Naive thymus-derived CD8-positive, alpha-beta T cell (primary cell): Measurements from ENCODE around the gene PLBD2. TPM values are rescaled to one million over a fixed set of nuclear protein-coding genes. Genes with fewer than 3 reads are reported as not detected.

Experiments used
- ATAC-seq, 2 donors: fragments of 150-1000 bp; cut with Tn5 transposase in 1 of 2; sonication (Bioruptor Pico), chemical (Tn5 transposase) in 1 of 2; 1 replicate in 1 of 2; 2 replicates in 1 of 2; pipeline ENCODE4 v1.10.0; 2021; ENCODE audit warnings: mild to moderate bottlenecking in 2 of 2, moderate library complexity in 2 of 2
- POLR2A ChIA-PET: fragments of 350-600 bp; sonication (Branson Sonifier 250); formaldehyde crosslinking; loops from one replicate; lab custom pipeline; 2021; ENCODE audit warnings: antibody characterized with exemption; lab: Charles Lee
- DNase-seq, 10 donors: peaks; one replicate each; pipeline versions ENCODE4 v3.0.0 to v3.0.0-alpha.2; 2020 to 2022
- H3K27ac Mint-ChIP-seq, 10 donors: one replicate each; pipeline ENCODE4 v1.8.0; 2020 to 2022; ENCODE audit warnings: mild to moderate bottlenecking in 10 of 10, mixed read lengths in 10 of 10, moderate library complexity in 4 of 10, inconsistent platforms in 1 of 10
- H3K27me3 Mint-ChIP-seq, 5 donors: one replicate each; pipeline ENCODE4 v1.8.0; 2021 to 2022; ENCODE audit warnings: mixed read lengths in 5 of 5
- H3K36me3 Mint-ChIP-seq, 3 donors: one replicate each; pipeline ENCODE4 v1.8.0; 2020 to 2022; ENCODE audit warnings: mixed read lengths in 3 of 3, mild to moderate bottlenecking in 2 of 3, inconsistent platforms in 1 of 3
- H3K4me1 Mint-ChIP-seq, 4 donors: one replicate each; pipeline ENCODE4 v1.8.0; 2021 to 2022; ENCODE audit warnings: mixed read lengths in 4 of 4
- H3K4me3 Mint-ChIP-seq, 10 donors: one replicate each; pipeline ENCODE4 v1.8.0; 2020 to 2022; ENCODE audit warnings: mild to moderate bottlenecking in 10 of 10, mixed read lengths in 10 of 10, moderate library complexity in 6 of 10, inconsistent platforms in 1 of 10
- H3K9me3 Mint-ChIP-seq, 9 donors: one replicate each; pipeline ENCODE4 v1.8.0; 2020 to 2022; ENCODE audit warnings: mixed read lengths in 9 of 9, mild to moderate bottlenecking in 3 of 9, inconsistent platforms in 1 of 9, moderate library complexity in 1 of 9
- polyA plus RNA-seq, 3 donors: library from polyadenylated mRNA; unstranded; fragments of 300-500 nt; fragmentation: Illumina TruSeq; gene quantifications; one replicate each; pipeline ENCODE4 v1.2.3, GENCODE V29; 2021
- total RNA-seq, 8 experiments: library from RNA in 2 of 8; stranded (reverse) in 2 of 8; gene quantifications; one replicate each; pipeline ENCODE4 v1.2.3 and lab custom pipeline; 2021 to 2026

PLBD2 gene
- total and polyA plus RNA-seq, 5 experiments from 2014 or later, result 5.1 to 13.1 (median 9.4) TPM

DNA sequence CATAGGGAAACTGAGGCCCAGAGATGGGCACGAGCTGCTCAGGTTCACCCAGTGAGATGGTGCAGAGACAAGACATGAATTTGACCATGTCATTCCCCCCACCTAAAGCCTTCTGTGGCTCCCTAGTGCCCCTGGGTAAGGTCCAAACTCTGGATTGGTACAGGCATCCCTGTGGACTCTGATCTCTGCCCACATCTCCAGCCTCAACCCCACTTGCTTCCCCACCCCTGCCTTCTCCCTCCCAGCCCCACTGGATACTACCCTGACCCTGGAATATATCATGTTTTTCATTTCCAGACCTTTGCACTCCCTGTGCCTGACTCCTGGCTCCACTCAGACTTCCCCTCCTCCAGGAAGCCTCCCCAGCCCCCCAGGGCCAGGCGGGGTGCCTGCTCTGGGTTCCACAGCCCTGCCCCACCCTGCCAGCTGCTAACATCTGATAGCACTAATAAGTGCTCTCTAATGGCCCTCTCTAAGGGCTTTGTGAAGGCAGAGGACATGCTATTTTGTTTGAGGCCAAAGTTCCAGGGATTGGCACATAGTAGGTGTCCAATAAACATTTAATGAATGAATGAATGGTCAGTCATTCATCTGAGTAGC, 62.7 kb downstream of the PLBD2 start:
- POLR2A ChIA-PET, result no interaction called here
- Mint-ChIP-seq H3K27ac (peak overlapping the region in 1 of 10 donors; percentile 81), H3K4me1 (peaks cover 4 to 15% (median 7%) of the 10 kb centered on the region in 4 donors), H3K4me3 (no peak overlapping the region), H3K36me3 (no peaks in the 10 kb centered on the region), H3K27me3 (peaks cover 0 to 21% (median 5%) of the 10 kb centered on the region in 5 donors), H3K9me3 (no peaks in the 10 kb centered on the region)
- ATAC-seq (no peak), DNase-seq (no peak)

DNA sequence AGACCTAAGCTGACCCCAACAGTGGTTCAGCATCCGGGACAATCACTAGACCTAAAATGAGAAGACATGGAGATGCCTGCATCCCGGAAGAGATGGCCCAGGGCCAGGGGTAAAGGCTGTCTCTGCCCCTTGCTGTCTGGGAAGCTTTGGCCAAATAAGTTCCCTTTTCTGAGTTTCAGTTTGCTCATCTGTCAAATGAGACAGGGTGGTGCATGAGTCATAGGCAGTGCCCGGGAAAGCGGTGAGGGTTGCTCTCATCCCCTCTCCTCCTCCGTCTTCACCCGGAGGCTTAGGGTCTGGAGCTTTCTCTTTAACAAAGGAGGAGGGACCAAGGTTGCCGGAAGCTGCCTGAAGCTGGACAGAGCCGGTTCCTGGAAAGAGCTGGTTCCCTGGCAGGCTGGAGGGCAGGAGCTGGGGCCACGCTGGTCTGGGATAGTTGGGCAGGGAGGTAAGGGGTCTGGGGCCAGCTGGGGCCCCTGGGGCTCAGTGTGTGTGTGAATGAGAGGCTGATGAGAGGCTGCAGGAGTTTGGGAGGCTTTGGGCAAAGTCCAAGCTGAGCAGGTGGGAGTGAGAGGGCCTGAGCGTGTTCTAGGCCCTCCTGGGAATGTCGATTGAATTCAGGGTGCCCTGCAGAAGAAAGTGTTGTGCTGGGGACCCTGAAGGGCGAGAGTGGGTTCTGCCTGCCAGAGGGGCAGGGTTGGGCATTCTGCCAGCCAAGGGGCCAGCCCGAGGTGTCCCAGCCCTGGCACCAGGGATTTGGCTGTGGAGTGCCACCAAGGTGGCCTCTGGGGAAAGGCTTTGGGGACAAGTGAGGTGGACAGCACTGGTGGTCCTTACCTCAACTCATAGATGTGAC, 63.9 kb downstream of the PLBD2 start, which contains the start of gene SDSL:
Gene SDSL, plus strand, starts transcription at position 351 of the 856 bp plus-strand sequence. CDS start 5,603 bp downstream, outside the sequence.
- ATAC-seq, result peak in 1 of 2 donors; percentile 39
- H3K4me3 Mint-ChIP-seq, result peak within 1 kb of the TSS in 3 of 10 donors; percentile 70 to 94 (median 80)

DNA sequence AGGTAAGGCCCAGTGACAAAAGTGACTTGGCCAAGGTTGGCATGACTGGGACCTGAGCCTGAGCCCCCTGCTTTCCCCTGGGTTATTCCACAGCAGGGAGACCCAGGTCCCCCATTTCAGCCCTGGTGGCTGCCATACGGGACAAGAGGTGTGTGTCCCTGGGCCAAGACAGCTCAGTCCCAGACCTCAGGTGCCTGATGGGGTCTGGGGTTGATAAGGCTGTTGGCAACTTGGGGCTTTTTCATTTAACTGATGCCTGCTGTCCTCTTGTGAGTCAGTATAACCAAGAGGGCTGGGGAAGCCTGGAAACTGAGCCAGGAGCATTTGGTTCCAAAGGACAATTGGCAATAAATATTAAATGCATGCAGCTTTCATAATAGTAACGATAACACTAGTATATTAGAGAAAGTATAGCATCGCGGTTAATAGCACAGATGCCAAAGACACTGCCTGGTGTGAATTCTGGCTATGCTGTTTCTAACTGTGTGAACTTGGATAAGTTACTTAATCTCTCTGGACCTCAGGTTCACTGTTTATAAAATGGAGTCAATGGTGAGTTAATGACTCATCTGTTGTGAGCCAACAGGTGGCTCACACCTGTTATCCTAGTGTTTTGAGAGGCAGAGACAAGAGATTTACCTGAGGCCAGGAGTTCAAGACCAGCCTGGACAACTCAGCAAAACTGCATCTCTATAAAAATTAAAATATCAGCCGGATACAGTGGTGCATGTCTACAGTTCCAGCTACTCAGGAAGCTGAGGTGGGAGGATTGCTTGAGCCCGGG, 64.7 kb downstream of the PLBD2 start:
- ATAC-seq (no peak), DNase-seq (no peak)
- Mint-ChIP-seq H3K4me1 (peaks cover 4 to 10% (median 7%) of the 10 kb centered on the region in 4 donors), H3K27me3 (peaks cover 0 to 17% (median 3%) of the 10 kb centered on the region in 5 donors), H3K4me3 (peak overlapping the region in 2 of 10 donors; percentile 39 to 80), H3K27ac (peak overlapping the region in 1 of 10 donors; percentile 81), H3K36me3 (no peaks in the 10 kb centered on the region), H3K9me3 (no peaks in the 10 kb centered on the region)
- POLR2A ChIA-PET, result no interaction called here

More for the DNA sequence above, 63.9 kb downstream of the PLBD2 start, which contains the start of gene SDSL:
- no peaks in the 10 kb centered on the region for H3K36me3 Mint-ChIP-seq
- peak in 2 of 10 donors; percentile 7 to 15 for DNase-seq
- H3K27me3 Mint-ChIP-seq, result peaks cover 0 to 21% (median 5%) of the 10 kb centered on the region in 5 donors
- POLR2A ChIA-PET, result no interaction called here
- H3K4me1 Mint-ChIP-seq, result peaks cover 4 to 10% (median 7%) of the 10 kb centered on the region in 4 donors
- H3K27ac Mint-ChIP-seq, result peak within 1 kb of the TSS in 2 of 10 donors; percentile 81 to 92
- no peaks in the 10 kb centered on the region for H3K9me3 Mint-ChIP-seq

DNA sequence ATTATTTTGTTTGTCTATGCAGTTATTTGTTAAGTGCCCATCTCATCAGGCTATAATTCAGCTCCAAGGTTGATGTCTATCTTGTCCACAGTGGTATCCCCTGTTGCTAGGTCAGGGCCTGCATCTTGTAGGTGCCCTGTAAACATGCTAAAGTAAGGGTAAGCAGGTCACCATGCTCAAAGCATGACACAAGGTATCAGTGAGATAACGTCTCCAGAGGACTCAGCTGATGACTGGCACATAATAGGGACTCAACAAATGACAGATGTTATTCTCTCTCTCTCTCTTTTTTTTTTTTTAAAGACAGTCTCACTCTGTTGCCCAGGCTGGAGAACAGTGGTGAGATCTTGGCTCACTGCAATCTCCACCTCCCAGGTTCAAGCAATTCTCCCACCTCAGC, 66.1 kb downstream of the PLBD2 start:
- peaks cover 4 to 10% (median 7%) of the 10 kb centered on the region in 4 donors for H3K4me1 Mint-ChIP-seq
- peak overlapping the region in 1 of 10 donors; percentile 34 for H3K27ac Mint-ChIP-seq
- no peaks in the 10 kb centered on the region for H3K9me3 Mint-ChIP-seq
- H3K4me3 Mint-ChIP-seq, result no peak overlapping the region
- no peak for ATAC-seq
- POLR2A ChIA-PET, result no interaction called here
- no peak for DNase-seq
- H3K27me3 Mint-ChIP-seq, result peaks cover 0 to 15% (median 1%) of the 10 kb centered on the region in 5 donors
- no peaks in the 10 kb centered on the region for H3K36me3 Mint-ChIP-seq

DNA sequence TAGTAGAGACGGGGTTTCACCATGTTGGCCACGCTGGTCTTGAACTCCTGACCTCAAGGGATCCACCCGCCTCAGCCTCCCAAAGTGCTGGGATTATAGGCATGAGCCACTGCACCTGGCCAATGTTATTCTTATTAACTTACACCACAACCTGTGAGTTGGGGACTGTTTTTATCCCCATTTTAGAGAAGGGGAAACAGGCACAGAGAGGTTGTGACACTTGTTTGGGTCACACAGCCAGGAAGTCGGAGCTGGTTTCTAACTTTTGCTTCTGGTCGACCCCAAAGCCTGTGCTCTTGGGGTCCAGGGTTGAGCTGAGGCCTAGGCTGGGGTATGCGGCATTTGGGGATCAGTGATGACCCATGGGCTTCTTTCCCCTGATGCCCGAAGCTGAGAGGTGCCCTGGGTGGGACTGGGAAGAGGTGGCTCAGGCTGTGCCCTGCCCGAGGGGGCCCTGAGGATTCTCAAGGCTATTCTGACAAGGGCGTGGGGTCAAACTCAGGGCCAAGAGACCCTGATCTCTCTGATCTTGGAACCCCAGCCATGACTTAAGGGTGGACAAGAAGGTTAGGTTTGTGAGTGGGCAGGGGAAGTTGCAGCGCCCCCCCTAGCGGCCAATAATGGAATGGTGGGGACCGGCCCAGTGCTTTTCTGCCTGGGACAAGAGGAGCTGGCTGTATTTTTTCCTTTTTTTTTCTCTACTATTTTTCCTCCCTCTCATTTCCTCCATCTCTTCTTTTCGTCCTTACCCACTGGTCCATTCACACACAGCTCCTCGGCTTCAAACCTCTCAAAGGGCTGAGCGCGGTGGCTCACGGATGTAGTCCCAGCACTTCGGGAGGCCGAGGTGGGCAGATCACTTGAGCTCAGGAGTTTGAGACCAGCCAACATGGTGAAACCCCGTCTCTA, 66.8 kb downstream of the PLBD2 start:
- no peaks in the 10 kb centered on the region for H3K36me3 Mint-ChIP-seq
- H3K4me3 Mint-ChIP-seq, result peak overlapping the region in 1 of 10 donors; percentile 9
- POLR2A ChIA-PET, result no interaction called here
- H3K9me3 Mint-ChIP-seq, result no peaks in the 10 kb centered on the region
- peaks cover 4 to 10% (median 7%) of the 10 kb centered on the region in 4 donors for H3K4me1 Mint-ChIP-seq
- peaks cover 3 to 19% (median 4%) of the 10 kb centered on the region in 5 donors for H3K27me3 Mint-ChIP-seq
- DNase-seq (peak in 8 of 10 donors; percentile 13 to 52 (median 36)), ATAC-seq (no peak)
- peak overlapping the region in 2 of 10 donors; percentile 34 to 49 for H3K27ac Mint-ChIP-seq

DNA sequence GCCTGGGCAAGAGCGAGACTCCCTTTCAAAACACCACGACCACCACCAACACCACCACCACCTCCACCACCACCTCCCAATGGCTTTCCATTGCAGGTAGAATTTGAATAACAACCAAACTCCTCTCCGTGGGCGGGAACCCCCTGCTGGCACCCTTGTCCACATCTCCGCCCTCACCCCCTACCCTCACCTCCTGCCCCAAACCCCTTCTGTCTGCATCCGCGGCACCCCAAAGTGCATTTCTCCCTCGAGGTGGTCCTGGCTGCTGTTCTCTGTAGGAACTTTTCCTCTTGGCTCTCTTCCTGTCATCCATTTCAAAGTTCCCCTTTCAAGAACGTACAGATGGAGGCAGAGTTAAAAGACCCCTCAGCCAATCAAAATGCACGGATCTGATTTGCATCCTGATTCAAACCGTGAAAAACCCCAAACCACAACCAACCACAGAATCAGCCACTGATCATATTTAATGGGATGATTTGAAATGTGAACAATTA, 67.6 kb downstream of the PLBD2 start:
- Mint-ChIP-seq H3K27me3 (peaks cover 5 to 22% (median 11%) of the 10 kb centered on the region in 5 donors), H3K9me3 (no peaks in the 10 kb centered on the region), H3K36me3 (no peaks in the 10 kb centered on the region), H3K4me3 (no peak overlapping the region), H3K27ac (peak overlapping the region in 1 of 10 donors; percentile 29), H3K4me1 (peaks cover 4 to 11% (median 8%) of the 10 kb centered on the region in 4 donors)
- DNase-seq (no peak), ATAC-seq (no peak)
- POLR2A ChIA-PET, result no interaction called here

DNA sequence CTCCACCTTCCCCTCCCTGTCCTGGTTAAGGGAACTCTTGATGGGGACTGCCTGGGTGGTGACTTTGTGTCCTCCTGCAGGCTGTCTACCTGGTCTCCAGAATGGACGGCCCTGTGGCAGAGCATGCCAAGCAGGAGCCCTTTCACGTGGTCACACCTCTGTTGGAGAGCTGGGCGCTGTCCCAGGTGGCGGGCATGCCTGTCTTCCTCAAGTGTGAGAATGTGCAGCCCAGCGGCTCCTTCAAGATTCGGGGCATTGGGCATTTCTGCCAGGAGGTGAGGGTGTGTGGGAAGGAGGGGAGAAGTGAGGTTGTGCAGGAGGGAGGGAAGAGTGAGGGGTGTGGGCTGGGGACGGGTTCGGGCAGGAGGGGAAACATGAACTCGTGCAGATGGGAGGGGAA, 69.5 kb downstream of the PLBD2 start:
- no peaks in the 10 kb centered on the region for H3K36me3 Mint-ChIP-seq

DNA sequence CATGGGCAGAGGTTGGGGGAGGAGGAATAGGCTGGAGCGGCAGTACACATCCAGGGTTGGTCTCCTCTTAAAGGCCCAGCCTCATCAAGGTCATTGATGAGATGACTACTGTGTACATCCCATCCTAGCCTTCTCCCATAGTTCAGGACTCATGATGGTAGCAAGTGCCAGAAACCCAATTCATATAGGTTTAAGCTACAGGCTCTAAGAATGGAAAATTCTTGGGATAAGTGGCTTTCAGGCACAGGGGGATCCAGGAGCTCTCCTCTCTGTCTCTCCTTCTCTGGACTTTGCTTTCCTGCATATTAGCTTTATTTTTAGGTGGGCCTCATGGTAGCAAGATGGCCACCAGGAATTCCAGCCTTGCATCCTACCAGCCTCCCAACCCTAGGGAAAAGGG, 70.1 kb downstream of the PLBD2 start:
- no peak overlapping the region for H3K27ac Mint-ChIP-seq
- H3K4me3 Mint-ChIP-seq, result no peak overlapping the region
- ATAC-seq (no peak), DNase-seq (no peak)
- H3K4me1 Mint-ChIP-seq, result peaks cover 0 to 7% (median 0%) of the 10 kb centered on the region in 4 donors
- no peaks in the 10 kb centered on the region for H3K9me3 Mint-ChIP-seq
- no peaks in the 10 kb centered on the region for H3K36me3 Mint-ChIP-seq
- H3K27me3 Mint-ChIP-seq, result peaks cover 7 to 25% (median 22%) of the 10 kb centered on the region in 5 donors
- POLR2A ChIA-PET, result no interaction called here

More for the DNA sequence above, 69.5 kb downstream of the PLBD2 start:
- peaks cover 0 to 7% (median 0%) of the 10 kb centered on the region in 4 donors for H3K4me1 Mint-ChIP-seq
- POLR2A ChIA-PET, result no interaction called here
- DNase-seq (no peak), ATAC-seq (no peak)
- no peak overlapping the region for H3K4me3 Mint-ChIP-seq
- peaks cover 7 to 23% (median 18%) of the 10 kb centered on the region in 5 donors for H3K27me3 Mint-ChIP-seq
- no peaks in the 10 kb centered on the region for H3K9me3 Mint-ChIP-seq
- H3K27ac Mint-ChIP-seq, result no peak overlapping the region

DNA sequence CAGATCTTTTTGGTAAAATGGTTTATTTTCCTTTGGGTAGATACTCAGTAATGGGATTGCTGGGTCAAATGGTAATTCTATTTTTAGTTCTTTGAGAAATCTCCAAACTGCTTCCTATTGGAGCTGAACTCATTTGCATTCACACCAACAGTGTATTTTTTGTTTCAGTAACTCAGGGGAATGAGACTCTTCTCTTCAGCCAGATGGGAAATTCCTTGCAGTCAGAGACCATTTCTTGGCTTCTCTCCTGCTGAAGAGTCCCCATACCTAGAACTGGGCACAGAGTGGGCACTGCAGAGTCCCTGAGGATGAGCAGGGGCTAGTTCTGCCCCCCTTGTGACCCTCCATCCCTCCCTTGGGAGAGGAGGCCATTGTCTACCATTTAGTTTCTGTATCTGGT, 74.6 kb downstream of the PLBD2 start:
- Mint-ChIP-seq H3K9me3 (no peaks in the 10 kb centered on the region), H3K4me1 (peaks cover 0 to 5% (median 0%) of the 10 kb centered on the region in 4 donors), H3K36me3 (no peaks in the 10 kb centered on the region), H3K4me3 (no peak overlapping the region), H3K27ac (no peak overlapping the region), H3K27me3 (peaks cover 7 to 25% (median 16%) of the 10 kb centered on the region in 5 donors)
- POLR2A ChIA-PET, result no interaction called here
- no peak for DNase-seq
- ATAC-seq, result no peak

DNA sequence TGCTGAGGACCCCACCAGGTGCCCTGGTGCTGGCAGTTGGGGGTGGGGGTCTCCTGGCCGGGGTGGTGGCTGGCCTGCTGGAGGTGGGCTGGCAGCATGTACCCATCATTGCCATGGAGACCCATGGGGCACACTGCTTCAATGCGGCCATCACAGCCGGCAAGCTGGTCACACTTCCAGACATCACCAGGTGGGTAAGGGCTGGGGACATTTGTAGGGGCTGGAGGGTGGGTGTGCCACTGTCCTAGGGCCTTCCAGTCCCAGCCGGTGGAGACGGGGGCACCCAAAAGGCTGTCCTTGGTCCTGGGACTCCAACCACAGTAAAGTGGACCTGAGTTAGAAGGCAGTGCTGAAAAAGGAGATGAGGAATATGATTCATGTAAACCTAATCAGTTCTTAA, 77.0 kb downstream of the PLBD2 start:
- H3K4me1 Mint-ChIP-seq, result peaks cover 0 to 5% (median 0%) of the 10 kb centered on the region in 4 donors
- DNase-seq, result no peak
- POLR2A ChIA-PET, result no interaction called here
- H3K9me3 Mint-ChIP-seq, result no peaks in the 10 kb centered on the region
- peaks cover 7 to 22% (median 14%) of the 10 kb centered on the region in 5 donors for H3K27me3 Mint-ChIP-seq
- H3K36me3 Mint-ChIP-seq, result no peaks in the 10 kb centered on the region
- no peak overlapping the region for H3K27ac Mint-ChIP-seq
- H3K4me3 Mint-ChIP-seq, result no peak overlapping the region
- no peak for ATAC-seq

DNA sequence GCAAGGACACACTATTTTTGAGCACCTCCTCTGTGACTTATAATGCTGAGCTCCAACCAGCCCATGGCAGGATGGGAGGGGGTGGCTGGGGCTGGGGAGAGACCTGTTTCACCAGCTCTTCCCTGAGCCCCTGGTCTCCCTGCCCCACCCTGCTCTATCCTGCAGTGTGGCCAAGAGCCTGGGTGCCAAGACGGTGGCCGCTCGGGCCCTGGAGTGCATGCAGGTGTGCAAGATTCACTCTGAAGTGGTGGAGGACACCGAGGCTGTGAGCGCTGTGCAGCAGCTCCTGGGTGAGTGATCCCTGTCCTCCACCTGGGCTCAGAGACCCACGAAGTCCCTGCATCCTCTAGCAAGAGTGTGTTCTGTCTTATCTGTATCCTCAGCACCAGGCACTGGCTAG, 78.2 kb downstream of the PLBD2 start:
- Mint-ChIP-seq H3K27ac (no peak overlapping the region), H3K4me3 (no peak overlapping the region), H3K4me1 (no peaks in the 10 kb centered on the region), H3K36me3 (no peaks in the 10 kb centered on the region), H3K27me3 (peaks cover 3 to 12% (median 11%) of the 10 kb centered on the region in 5 donors), H3K9me3 (no peaks in the 10 kb centered on the region)
- POLR2A ChIA-PET, result no interaction called here
- ATAC-seq, result no peak
- no peak for DNase-seq
